WTC11 (cell line): ENCODE results near the gene CELF1.

Experiments
- CREB1 ChIP-seq: sonication (generic); formaldehyde crosslinking; IDR thresholded peaks from 2 replicates; pipeline ENCODE4 v1.8.0; 2023; ENCODE audit warnings: mild to moderate bottlenecking, missing genetic modification reagents
- CTCF ChIP-seq: fragments of 200-600 bp; IDR thresholded peaks from 2 replicates; pipeline ENCODE4 v1.8.0; 2022; ENCODE audit warnings: antibody characterized with exemption
- MXD4 ChIP-seq: fragments of 250-450 bp; sonication (Bioruptor Pico); IDR thresholded peaks from 2 replicates; pipeline ENCODE4 v1.8.0; 2021; ENCODE audit warnings: mild to moderate bottlenecking, moderate library complexity, borderline replicate concordance
- PRRX2 ChIP-seq: fragments of 250-450 bp; sonication (Bioruptor Pico); IDR thresholded peaks from 2 replicates; pipeline ENCODE4 v1.8.0; 2021; ENCODE audit warnings: mild to moderate bottlenecking

- TF ChIP-seq CREB1 (no peak), PRRX2 (CRISPR knock-in tag) (no peak), CTCF (no peak), MXD4 (CRISPR knock-in tag) (no peak)
These were observed 37.3 kb upstream of the CELF1 start for GRCh38 chr11:47589977-47590861.
